GM12878 (cell line): ENCODE results near the gene DLG4. TPM values are rescaled to one million over a fixed set of nuclear protein-coding genes. Genes with fewer than 3 reads are reported as not detected.

Source experiments
- ATF2 ChIP-seq: IDR thresholded peaks from 2 replicates; pipeline ENCODE4 v1.6.1; 2012; ENCODE audit warnings: low read length, inconsistent platforms
- BMI1 ChIP-seq: fragments of 450-650 bp; IDR thresholded peaks from 2 replicates; pipeline ENCODE4 v1.6.1; 2016; ENCODE audit warnings: mild to moderate bottlenecking, moderate library complexity, borderline replicate concordance
- BRCA1 ChIP-seq: IDR thresholded peaks from 2 replicates; pipeline ENCODE4 v1.6.1; 2011; ENCODE audit warnings: low read depth, low read length, improper control_type of control experiment
- CHD4 ChIP-seq: fragments of 200-600 bp; sonication (generic); IDR thresholded peaks from 2 replicates; pipeline ENCODE4 v1.6.1; 2016; ENCODE audit warnings: mild to moderate bottlenecking
- EZH2 ChIP-seq: IDR thresholded peaks from 2 replicates; pipeline ENCODE4 v1.6.1; 2012; ENCODE audit warnings: low read depth, mild to moderate bottlenecking, control low read depth, inconsistent platforms, low read length, borderline replicate concordance; ENCODE audit not compliant: control insufficient read depth
- FOS ChIP-seq: IDR thresholded peaks from 3 replicates; pipeline ENCODE4 v1.6.1; 2011; ENCODE audit warnings: borderline replicate concordance; ENCODE audit not compliant: insufficient read length; ENCODE audit errors: extremely low read depth
- HDGF ChIP-seq: fragments of 450-650 bp; IDR thresholded peaks from 2 replicates; pipeline ENCODE4 v1.6.1; 2016; ENCODE audit warnings: antibody characterized with exemption
- KDM1A ChIP-seq: fragments of 200-600 bp; sonication (generic); IDR thresholded peaks from 2 replicates; pipeline ENCODE4 v1.6.1; 2016; ENCODE audit warnings: borderline replicate concordance
- MXI1 ChIP-seq: fragments of 150-350 bp; IDR thresholded peaks from 2 replicates; pipeline ENCODE4 v1.6.1; 2011; ENCODE audit warnings: low read depth, mild to moderate bottlenecking, inconsistent platforms, low read length, improper control_type of control experiment
- NR2C1 ChIP-seq: fragments of 450-650 bp; IDR thresholded peaks from 2 replicates; pipeline ENCODE4 v1.6.1; 2017; ENCODE audit warnings: antibody characterized with exemption, mild to moderate bottlenecking, moderate library complexity
- PAX8 ChIP-seq: fragments of 450-650 bp; IDR thresholded peaks from 2 replicates; pipeline ENCODE4 v1.6.1; 2017; ENCODE audit warnings: mild to moderate bottlenecking, moderate library complexity
- POU2F2 ChIP-seq: IDR thresholded peaks from 3 replicates; pipeline ENCODE4 v1.6.1; 2011; ENCODE audit warnings: low read depth, mild to moderate bottlenecking, low read length, borderline replicate concordance
- RBBP5 ChIP-seq: fragments of 200-600 bp; sonication (generic); conservative IDR thresholded peaks from 2 replicates; pipeline ENCODE4 v1.6.1; 2016
- RCOR1 ChIP-seq: conservative IDR thresholded peaks from 2 replicates; pipeline ENCODE4 v1.6.1; 2012; ENCODE audit warnings: low read depth, low read length, improper control_type of control experiment
- REST ChIP-seq: IDR thresholded peaks from 2 replicates; pipeline ENCODE4 v1.6.1; 2012; ENCODE audit warnings: mild to moderate bottlenecking, low read depth, low read length
- SMAD1 ChIP-seq: fragments of 450-650 bp; IDR thresholded peaks from 2 replicates; pipeline ENCODE4 v1.6.1; 2018; ENCODE audit warnings: mild to moderate bottlenecking, low read depth; ENCODE audit not compliant: partially characterized antibody
- SP1 ChIP-seq: IDR thresholded peaks from one replicate; pipeline ENCODE4 v1.6.1; 2011; ENCODE audit warnings: low read depth, low read length
- SREBF1 ChIP-seq: IDR thresholded peaks from 2 replicates; pipeline ENCODE4 v1.6.1; 2012; ENCODE audit warnings: mild to moderate bottlenecking, low read length
- polyA plus RNA-seq, 11 experiments: library from polyadenylated mRNA; depleted of rRNA in 4 of 11; unstranded in 6 of 11; stranded (reverse) in 5 of 11; fragments of >200 nt; fragmentation: Nextera tagmentation in 4 of 11; fragmentation: Illumina TruSeq in 1 of 11; extraction: Ambion mirVana in 4 of 11; extraction: Trizol in 1 of 11; gene quantifications; 1 replicate in 1 of 11; 2 replicates in 10 of 11; pipeline versions ENCODE4 v1.2.1 to v1.2.3, GENCODE V29; 2011 to 2016; ENCODE audit warnings: inconsistent platforms in 2 of 11, missing spikeins in 2 of 11, low read depth in 1 of 11
- total RNA-seq, 4 experiments: library from RNA; depleted of rRNA in 3 of 4; stranded (reverse); fragments of >200 nt in 3 of 4; fragmentation: Illumina TruSeq in 1 of 4; extraction: Trizol in 1 of 4; gene quantifications; 2 replicates each; pipeline versions ENCODE4 v1.2.1 to v1.2.3, GENCODE V29; 2013 to 2021
- TF ChIP-seq, protein P1 (sequence below): fragments of 450-650 bp; formaldehyde crosslinking; IDR thresholded peaks from 2 replicates; pipeline ENCODE4 v1.5.0; 2022; ENCODE audit warnings: mild to moderate bottlenecking, missing genetic modification characterization
- TF ChIP-seq, protein P2 (sequence below): fragments of 450-650 bp; formaldehyde crosslinking; IDR thresholded peaks from 2 replicates; pipeline ENCODE4 v1.4.0; 2022; ENCODE audit warnings: mild to moderate bottlenecking, moderate library complexity

DLG4 gene
- total and polyA plus RNA-seq, 10 of the 15 experiments (the other 5 are each of a cell fraction or from before 2014, with no cell fraction given), result 0.07 to 4.1 (median 1.3) TPM

DNA sequence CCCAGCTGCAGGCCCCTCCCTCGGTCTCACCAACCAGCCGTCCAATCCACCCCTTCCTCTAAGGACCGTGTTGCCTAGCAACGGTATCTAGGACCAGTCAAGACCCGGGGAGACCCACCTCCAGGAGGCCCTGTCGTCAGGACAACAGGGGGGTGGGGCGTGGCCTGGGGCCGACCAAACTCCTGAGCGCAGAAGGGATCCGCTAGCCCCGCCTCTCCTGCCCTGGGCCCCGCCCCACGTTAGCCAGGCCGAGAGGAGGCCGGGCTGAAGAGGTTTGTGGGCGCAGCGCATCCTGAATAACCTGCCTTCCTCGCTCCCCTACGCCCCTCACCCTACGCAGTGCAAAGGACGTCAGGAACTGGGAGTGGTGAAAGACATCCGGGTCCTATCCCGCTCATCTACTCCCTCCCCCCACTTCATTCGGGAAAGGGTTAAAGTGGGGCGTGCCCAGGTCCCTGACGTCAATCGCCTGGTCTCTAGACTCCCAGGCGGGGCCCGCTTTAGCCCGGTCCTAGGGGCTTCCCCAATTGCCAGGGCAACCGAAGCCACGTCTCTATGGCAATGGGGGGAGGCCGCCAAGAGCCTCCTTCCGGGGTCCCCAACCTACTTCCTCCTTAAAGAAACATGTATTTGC is 14.7 kb downstream of the DLG4 start (continued):
- TF ChIP-seq EZH2, result no peak
- TF ChIP-seq HDGF, result peak; percentile 73
- TF ChIP-seq SMAD1, result no peak
- TF ChIP-seq BMI1, result peak; percentile 98
- TF ChIP-seq SP1, result peak; percentile 77
- 0 out of 2 replicates have a peak, but pooled peaks have one; percentile 58 for TF ChIP-seq RCOR1
- no peak for TF ChIP-seq REST
- no peak for TF ChIP-seq KDM1A
- TF ChIP-seq RBBP5, result no peak
- TF ChIP-seq, protein P1, sequence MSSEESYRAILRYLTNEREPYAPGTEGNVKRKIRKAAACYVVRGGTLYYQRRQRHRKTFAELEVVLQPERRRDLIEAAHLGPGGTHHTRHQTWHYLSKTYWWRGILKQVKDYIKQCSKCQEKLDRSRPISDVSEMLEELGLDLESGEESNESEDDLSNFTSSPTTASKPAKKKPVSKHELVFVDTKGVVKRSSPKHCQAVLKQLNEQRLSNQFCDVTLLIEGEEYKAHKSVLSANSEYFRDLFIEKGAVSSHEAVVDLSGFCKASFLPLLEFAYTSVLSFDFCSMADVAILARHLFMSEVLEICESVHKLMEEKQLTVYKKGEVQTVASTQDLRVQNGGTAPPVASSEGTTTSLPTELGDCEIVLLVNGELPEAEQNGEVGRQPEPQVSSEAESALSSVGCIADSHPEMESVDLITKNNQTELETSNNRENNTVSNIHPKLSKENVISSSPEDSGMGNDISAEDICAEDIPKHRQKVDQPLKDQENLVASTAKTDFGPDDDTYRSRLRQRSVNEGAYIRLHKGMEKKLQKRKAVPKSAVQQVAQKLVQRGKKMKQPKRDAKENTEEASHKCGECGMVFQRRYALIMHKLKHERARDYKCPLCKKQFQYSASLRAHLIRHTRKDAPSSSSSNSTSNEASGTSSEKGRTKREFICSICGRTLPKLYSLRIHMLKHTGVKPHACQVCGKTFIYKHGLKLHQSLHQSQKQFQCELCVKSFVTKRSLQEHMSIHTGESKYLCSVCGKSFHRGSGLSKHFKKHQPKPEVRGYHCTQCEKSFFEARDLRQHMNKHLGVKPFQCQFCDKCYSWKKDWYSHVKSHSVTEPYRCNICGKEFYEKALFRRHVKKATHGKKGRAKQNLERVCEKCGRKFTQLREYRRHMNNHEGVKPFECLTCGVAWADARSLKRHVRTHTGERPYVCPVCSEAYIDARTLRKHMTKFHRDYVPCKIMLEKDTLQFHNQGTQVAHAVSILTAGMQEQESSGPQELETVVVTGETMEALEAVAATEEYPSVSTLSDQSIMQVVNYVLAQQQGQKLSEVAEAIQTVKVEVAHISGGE (CRISPR knock-in tag), result no peak
- TF ChIP-seq NR2C1, result no peak
- TF ChIP-seq MXI1, result peak; percentile 97
- no peak for TF ChIP-seq FOS
- TF ChIP-seq PAX8, result no peak
- TF ChIP-seq BRCA1, result no peak
- TF ChIP-seq POU2F2, result no peak; the same call in 2 of the 3 replicates
- TF ChIP-seq ATF2, result no peak
- TF ChIP-seq SREBF1, result no peak
- TF ChIP-seq, protein P2, sequence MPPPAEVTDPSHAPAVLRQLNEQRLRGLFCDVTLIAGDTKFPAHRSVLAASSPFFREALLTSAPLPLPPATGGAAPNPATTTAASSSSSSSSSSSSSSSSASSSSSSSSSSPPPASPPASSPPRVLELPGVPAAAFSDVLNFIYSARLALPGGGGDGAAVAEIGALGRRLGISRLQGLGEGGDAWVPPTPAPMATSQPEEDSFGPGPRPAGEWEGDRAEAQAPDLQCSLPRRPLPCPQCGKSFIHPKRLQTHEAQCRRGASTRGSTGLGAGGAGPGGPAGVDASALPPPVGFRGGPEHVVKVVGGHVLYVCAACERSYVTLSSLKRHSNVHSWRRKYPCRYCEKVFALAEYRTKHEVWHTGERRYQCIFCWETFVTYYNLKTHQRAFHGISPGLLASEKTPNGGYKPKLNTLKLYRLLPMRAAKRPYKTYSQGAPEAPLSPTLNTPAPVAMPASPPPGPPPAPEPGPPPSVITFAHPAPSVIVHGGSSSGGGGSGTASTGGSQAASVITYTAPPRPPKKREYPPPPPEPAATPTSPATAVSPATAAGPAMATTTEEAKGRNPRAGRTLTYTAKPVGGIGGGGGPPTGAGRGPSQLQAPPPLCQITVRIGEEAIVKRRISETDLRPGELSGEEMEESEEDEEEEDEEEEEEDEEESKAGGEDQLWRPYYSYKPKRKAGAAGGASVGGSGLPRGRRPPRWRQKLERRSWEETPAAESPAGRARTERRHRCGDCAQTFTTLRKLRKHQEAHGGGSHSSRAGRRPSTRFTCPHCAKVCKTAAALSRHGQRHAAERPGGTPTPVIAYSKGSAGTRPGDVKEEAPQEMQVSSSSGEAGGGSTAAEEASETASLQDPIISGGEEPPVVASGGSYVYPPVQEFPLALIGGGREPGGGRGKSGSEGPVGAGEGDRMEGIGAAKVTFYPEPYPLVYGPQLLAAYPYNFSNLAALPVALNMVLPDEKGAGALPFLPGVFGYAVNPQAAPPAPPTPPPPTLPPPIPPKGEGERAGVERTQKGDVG (CRISPR knock-in tag), result no peak
- no peak for TF ChIP-seq CHD4
